ENCODE results near the gene TBL3. TPM values are rescaled to one million over a fixed set of nuclear protein-coding genes. Genes with fewer than 3 reads are reported as not detected.
A peak's percentile ranks its signal among the peaks of the same experiment; 100 is the strongest.

Gene TBL3
- total and polyA plus RNA-seq, 8 donors, result 14.7 to 63.7 (median 21.4) TPM

DNA sequence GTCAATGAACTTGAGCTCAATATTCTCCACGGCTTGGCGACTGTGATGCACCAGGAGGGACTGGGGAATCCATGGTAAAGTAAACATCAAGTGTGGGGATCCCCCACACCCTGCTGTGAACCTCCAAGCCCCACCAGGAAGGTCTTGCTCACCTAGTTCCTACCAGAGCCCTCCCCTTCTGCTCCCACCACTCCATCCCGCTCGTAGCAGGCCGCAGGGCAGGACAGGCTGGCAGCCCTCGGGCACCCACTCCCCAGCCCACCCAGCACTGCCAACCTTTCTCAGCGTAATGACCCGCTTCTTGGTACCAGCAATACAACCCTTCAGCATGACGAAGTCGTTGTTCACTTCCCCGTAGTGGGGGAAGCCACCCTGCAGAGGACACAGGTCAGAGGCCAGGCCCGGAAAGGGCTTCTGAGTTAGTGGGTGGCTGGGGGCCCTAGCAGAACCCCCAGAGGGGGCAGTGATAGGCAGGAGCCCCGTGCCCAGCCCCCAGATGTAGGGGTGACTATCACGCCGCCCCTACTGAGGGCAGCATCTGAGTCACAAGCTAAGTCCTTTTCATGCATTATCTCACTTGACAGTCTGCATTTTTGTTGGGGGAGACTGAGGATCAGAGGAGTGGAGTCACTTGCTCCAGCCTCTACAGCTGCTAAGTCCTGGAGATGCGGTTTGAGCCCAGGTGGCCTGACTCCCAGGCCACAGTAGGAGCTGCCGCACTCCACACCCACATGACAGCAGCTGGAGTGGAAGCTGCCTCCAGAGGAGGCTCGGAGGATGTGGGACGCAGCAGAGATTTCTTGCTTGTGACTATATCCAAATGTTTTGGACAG lies 26.1 kb upstream of the TBL3 start:
- no peaks in the 10 kb centered on the region for H3K9me3 ChIP-seq
- intact Hi-C loops (cut with DNase I), result no loop called here
- DNase-seq (peak in 1 of 6 donors; percentile 17), FAIRE-seq (no peak), ATAC-seq (no peak)
- H3K27me3 ChIP-seq, result no peaks in the 10 kb centered on the region
- no peak overlapping the region for H3K27ac ChIP-seq
- 79 to 85% methylated on average over 19 of the region's 19 CpGs for WGBS, 2 donors
- H3K4me1 ChIP-seq, result no peaks in the 10 kb centered on the region
- H3K36me3 ChIP-seq, result no peaks in the 10 kb centered on the region
- H3K4me3 ChIP-seq, result no peak overlapping the region
- TF ChIP-seq, protein P1, sequence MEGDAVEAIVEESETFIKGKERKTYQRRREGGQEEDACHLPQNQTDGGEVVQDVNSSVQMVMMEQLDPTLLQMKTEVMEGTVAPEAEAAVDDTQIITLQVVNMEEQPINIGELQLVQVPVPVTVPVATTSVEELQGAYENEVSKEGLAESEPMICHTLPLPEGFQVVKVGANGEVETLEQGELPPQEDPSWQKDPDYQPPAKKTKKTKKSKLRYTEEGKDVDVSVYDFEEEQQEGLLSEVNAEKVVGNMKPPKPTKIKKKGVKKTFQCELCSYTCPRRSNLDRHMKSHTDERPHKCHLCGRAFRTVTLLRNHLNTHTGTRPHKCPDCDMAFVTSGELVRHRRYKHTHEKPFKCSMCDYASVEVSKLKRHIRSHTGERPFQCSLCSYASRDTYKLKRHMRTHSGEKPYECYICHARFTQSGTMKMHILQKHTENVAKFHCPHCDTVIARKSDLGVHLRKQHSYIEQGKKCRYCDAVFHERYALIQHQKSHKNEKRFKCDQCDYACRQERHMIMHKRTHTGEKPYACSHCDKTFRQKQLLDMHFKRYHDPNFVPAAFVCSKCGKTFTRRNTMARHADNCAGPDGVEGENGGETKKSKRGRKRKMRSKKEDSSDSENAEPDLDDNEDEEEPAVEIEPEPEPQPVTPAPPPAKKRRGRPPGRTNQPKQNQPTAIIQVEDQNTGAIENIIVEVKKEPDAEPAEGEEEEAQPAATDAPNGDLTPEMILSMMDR (IDR thresholded peaks at IDR 0.05), result no peak

DNA sequence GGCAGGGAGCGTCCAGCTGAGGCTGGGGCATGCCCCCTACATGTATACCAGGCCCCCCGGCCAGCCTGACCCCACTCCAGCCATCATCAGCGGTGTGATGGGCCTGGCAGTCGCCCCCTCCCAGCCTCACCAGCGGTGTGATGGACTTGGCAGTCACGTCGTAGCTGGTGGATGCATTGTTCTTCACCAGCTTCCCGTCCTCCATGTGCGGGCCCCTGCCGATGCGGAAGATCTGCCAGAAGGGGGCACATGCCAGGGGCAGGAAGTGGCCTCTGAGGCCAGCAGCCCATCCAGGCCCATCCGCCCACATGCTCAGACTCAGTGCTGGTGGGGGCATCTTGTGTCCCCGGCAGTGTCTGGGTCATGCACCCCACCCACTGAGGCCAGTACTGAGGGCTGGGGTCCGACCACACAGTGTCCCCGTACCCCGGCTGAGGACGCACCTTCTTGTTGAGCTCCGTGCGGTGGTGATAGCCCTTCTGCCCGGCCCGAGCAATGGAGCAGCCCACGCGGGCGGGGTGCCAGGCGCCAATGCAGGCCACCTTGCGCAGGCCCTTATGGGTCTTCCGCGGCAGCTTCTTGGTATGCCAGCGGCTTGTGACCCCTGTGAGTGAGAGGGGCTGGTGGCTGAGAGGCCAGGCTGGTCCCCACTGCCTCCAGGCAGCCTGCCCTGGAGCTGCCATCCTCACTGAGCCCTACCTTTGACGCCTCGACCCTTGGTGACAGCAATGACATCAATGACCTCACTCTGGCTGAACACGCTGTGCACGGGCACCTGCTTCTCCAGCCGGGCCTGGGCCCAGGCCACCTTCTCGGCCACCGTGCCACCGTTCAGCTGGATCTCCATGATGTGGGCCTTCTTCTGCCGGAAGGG lies 25.1 kb upstream of the TBL3 start:
- 90% methylated on average over 38 of the region's 38 CpGs for WGBS, 2 donors
- intact Hi-C loops (cut with DNase I), result no loop called here
- H3K9me3 ChIP-seq, result no peaks in the 10 kb centered on the region
- H3K27ac ChIP-seq, result no peak overlapping the region
- H3K27me3 ChIP-seq, result no peaks in the 10 kb centered on the region
- H3K36me3 ChIP-seq, result no peaks in the 10 kb centered on the region
- no peak overlapping the region for H3K4me3 ChIP-seq
- ATAC-seq, result no peak
- H3K4me1 ChIP-seq, result no peaks in the 10 kb centered on the region
- peak in 1 of 6 donors; percentile 22 for DNase-seq
- TF ChIP-seq, protein P1 (IDR thresholded peaks at IDR 0.05), result no peak
- no peak for FAIRE-seq

DNA sequence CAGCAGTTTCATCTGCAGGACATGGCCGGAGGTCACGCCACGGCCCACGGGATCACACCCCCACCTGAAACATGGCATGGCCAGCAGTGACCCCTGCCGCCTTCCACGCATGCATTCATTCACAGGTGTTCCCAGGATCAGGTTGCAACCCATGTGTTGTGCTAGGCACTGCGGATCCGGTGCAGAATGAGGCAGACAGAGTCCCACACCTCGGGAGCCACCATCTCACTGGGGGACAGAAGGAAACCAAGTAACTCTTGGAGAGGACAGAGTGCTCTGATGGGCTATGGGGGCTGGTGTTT lies 24.5 kb upstream of the TBL3 start:
- TF ChIP-seq, protein P1 (IDR thresholded peaks at IDR 0.05), result no peak
- Histone ChIP-seq H3K9me3 (no peaks in the 10 kb centered on the region), H3K4me3 (no peak overlapping the region), H3K27me3 (no peaks in the 10 kb centered on the region), H3K36me3 (no peaks in the 10 kb centered on the region), H3K27ac (no peak overlapping the region), H3K4me1 (no peaks in the 10 kb centered on the region)
- DNase-seq (no peak), ATAC-seq (no peak), FAIRE-seq (no peak)
- 89 to 90% methylated on average over 9 of the region's 9 CpGs for WGBS, 2 donors
- intact Hi-C loops (cut with DNase I), result no loop called here

DNA sequence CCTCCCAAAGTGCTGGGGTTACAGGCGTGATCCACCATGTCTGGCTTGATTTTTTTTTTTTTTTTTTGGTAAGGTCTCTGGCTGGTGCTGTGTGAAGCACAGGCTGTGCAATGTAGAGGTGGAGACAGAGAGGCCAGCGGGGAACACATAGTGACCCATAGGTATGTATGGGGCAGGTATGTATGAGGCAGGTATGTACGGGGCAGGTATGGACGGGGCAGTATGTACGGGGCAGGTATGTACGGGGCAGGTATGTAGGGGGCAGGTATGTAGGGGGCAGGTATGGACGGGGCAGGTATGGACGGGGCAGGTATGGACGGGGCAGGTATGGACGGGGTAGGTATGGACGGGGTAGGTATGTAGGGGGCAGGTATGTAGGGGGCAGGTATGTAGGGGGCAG lies 22.3 kb upstream of the TBL3 start:
- no peak overlapping the region for H3K27ac ChIP-seq
- FAIRE-seq, result no peak
- no peak for ATAC-seq
- TF ChIP-seq, protein P1 (IDR thresholded peaks at IDR 0.05), result no peak
- no peak overlapping the region for H3K4me3 ChIP-seq
- no peaks in the 10 kb centered on the region for H3K36me3 ChIP-seq
- WGBS, 2 donors, result 92 to 94% methylated on average over 10 to 11 of the region's 11 CpGs
- H3K9me3 ChIP-seq, result no peaks in the 10 kb centered on the region
- DNase-seq, result no peak
- peaks cover 0 to 5% (median 0%) of the 10 kb centered on the region in 3 donors for H3K4me1 ChIP-seq
- intact Hi-C loops (cut with DNase I), result no loop called here
- no peaks in the 10 kb centered on the region for H3K27me3 ChIP-seq
